ENCODE data around the gene GRIFIN. TPM values are rescaled to one million over a fixed set of nuclear protein-coding genes. Genes with fewer than 3 reads are reported as not detected.
A peak's percentile ranks its signal among the peaks of the same experiment; 100 is the strongest.

The GRIFIN gene
- total RNA-seq, 1 donor from 2014 or later = not detected

GRCh38 chr7:2512713-2513112, 36.5 kb upstream of the GRIFIN start:
- DNase-seq = no peak

DNA sequence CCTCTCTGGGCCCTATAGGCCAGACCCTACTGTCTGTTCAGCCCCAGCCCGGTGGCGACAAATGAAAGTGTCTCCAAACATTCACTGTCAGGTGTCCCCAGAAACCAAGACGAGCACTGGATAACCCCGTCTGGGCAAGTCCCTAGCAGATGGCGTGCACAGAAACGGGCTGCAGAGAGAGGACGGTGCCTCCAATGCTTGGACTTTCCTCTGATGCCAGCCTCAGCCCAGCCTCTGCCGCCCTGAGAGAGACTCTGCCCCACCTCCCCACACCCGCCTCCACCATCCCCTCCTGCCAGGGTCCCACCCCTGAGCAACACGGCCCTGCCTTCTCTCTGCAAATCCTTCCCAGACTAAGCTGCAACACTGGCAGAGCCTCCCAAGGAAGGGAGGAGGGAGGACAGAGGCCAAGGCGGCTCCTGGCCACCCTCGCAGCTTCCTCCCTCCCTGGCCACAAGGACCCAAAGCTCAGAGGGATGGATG, 36.0 kb upstream of the GRIFIN start:
- DNase-seq = peak; percentile 83

DNA sequence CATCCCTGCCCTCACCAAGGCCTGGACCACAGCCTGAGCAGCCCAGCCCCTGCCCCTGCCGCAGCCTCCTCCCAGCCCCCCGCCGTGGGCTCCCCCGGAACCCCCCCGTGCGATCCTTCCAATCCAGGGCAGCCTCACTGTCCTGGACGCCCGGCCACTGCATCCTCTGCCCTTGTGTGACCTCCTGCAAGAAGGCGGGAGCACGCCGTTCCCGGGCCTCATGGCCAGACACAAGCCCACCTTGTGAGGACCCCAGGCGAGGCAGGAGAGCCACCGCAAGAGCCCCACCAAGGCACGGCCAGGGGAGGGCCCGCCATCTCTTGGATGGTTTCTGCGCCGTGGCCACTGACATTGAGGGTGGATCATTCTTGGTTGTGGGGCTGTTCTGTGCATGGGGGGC, 35.6 kb upstream of the GRIFIN start:
- no peak for DNase-seq

GRCh38 chr7:2510909-2511768, 34.9 kb upstream of the GRIFIN start:
- no peak for DNase-seq

GRCh38 chr7:2510130-2510776, 34.1 kb upstream of the GRIFIN start:
- DNase-seq = no peak

DNA sequence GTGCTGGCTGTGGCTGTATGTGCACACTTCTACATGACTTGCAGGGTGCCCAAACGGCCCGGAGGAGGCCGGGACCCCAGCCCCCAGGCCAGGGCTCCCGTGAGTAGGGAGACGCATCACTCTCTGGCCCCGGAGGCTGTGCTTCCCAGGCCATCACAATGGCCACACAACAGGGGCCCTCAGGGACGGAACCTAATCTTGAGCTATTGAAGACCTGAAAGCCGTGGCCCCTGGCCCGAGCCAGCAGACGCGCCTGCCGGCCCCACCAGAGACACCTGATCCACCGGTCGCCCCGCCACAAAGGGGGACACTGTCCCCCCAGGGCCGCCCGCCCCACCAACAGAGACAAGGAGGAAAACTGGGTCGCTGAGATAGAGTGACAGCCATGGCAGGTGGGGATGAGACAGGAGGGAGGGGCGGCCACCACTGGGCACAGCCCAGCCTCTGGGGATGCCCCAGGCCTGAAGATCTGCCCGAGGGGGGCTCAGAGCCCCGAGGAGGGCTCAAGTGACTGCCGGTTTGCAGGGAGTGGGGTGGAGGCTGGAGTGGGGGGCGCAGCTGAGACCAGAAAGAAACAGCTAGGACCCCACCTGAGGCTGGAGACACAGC, 33.2 kb upstream of the GRIFIN start:
- DNase-seq = no peak

DNA sequence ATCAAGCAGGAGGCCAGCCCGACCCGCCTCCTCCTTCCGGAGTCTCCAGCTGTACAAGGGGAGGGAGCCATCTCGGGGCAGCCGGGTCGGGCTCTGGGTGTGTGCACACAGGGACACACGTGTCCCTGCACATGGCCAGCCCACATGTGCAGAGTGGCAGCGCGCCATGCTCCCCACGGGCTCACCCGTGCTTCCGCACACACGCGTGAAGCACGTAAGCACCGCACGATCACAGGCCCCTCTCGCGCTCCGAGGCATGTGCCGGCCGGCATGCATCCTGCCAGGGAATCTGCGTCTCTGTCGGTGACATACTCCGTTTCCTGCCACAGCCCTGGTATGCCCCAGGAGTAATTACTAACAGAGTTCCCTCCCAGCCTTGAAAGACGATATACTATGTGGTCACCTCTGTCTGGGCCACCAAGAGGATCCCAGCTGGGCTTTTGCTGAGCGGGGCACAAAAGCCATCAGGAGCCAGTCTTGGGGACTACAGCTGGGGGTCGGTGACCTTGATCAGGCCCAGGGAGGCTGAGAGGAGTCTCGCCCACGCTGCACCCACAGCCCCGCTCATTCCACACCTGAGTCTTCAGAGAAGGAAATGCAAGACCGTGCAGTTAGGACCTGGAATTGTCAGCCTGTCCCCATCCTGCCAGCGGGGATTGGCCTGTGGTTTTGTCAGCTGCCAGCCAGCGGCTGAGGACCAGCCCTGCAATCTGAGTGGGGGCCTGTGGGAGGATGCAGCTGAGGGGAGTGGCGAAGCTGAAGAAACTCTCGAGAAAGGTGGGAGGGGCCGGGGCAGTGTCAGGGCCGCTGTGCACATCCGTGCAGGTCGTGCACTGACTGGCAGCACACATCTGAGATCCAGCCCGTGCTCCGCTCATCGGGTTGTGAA, 32.4 kb upstream of the GRIFIN start:
- DNase-seq = peak; percentile 89

GRCh38 chr7:2507917-2508306, 31.7 kb upstream of the GRIFIN start:
- no peak for DNase-seq

GRCh38 chr7:2507208-2507916, 31.2 kb upstream of the GRIFIN start:
- no peak for DNase-seq

- no peak for DNase-seq
Measured at GRCh38 chr7:2505401-2505800, 29.2 kb upstream of the GRIFIN start.

DNA sequence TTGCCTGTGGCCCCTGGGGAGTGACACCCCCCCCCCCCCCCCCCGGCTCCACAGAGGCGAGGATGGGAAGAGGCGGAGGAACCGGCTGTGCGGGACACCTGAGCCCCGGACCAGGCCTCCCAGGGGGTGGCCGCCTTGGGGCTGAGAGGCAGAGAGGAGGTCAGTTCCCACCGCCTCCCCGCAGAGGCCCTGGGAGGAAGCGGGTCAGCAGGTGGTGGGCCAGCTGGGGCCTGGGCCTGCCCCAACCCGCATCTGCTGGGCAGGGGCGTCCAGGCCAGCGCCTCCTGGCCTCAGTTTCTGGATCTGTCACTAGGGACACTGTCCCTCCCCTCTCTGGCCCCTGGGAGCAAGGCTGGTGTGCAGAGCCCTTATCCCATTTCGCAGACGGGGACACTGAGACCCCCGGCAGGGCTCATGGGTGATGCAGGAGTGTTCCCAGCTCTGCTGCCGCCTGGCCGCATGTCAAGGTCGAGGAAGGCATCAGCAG, 28.7 kb upstream of the GRIFIN start:
- DNase-seq = no peak

- DNase-seq = no peak
Measured at GRCh38 chr7:2504128-2504888, 28.1 kb upstream of the GRIFIN start.

DNA sequence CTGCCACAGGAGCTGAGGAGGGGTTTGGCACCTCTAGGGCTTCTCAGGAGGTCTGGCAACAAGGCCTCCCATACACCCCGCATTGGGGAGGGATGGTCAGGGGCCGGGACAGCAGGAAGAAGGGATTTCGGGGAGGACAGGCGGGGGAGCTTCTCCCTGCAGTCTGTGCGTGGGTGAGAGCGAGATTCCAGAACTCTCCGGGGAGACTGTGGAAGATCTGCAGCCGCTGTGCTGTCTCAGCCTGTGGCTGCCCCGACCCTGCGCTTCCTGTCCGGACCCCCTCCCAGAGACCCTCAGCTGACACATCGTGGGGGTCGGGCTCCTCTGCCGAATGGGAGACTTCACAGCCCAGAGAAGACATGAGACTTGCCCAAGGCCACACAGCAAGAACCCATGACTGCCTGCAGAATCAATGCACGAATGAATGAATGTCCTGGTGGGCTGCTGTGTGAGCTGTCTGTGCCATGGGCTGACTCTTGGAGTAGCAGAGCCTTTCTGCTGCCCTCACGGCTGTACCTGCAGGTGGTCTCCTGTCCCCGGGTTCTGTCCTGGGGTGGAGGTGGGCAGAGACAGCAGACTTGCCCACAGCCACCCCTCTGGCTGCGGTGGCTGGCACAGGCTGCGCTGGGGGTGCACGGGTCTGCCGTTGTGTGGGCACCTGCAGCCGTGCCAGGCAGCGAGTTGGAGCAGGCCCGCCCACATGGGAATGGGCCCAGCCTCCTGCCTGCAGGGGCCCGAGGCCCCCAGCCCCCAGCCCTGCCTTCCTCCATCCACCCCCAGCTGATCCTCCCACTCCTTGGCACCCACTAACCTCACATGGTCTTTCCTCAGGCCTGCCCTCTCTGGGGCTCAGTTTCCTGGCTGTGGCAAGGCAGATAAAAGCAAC, 27.1 kb upstream of the GRIFIN start:
- DNase-seq = no peak

DNA sequence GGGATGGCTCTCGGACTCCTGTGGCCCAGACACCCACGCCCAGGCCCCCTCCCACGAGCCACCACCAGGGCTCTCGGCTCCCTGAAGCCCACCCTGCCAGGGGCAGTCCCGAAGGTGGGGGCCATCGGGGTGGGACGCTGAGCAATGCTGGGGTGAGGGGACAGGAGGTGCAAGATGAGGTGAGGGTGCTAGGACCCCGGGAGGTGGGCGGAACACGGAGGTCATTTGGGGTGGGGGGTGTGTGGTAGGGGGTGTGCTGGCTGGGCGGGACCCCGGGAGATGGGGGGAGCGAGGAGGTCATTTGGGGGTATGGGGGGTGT, 26.4 kb upstream of the GRIFIN start:
- no peak for DNase-seq

- no peak for DNase-seq
Measured at GRCh38 chr7:2501947-2502646, 25.9 kb upstream of the GRIFIN start.

GRCh38 chr7:2500701-2501100, 24.5 kb upstream of the GRIFIN start:
- DNase-seq = no peak

- DNase-seq = no peak
Measured at GRCh38 chr7:2499719-2500430, 23.7 kb upstream of the GRIFIN start.

GRCh38 chr7:2499181-2499580, 23.0 kb upstream of the GRIFIN start:
- no peak for DNase-seq

Data from tongue (tissue), 2 donors.